GM21825 (cell line): Measurements from ENCODE around the gene SLC35E1.
"Not testable (repeated sequence)": the region's sequence is repeated elsewhere in the genome, so short reads cannot be mapped to it uniquely, and the experiment has no call there.

ENCODE experiments used
- ATAC-seq: cut with Tn5 transposase; IDR thresholded peaks from one replicate; pipeline ENCODE4 v1.9.1; 2021; ENCODE audit warnings: mild to moderate bottlenecking, moderate library complexity; ENCODE audit not compliant: unreplicated experiment

Gene SLC35E1

GRCh38 chr19:16525751-16526481 is 46.3 kb downstream of the SLC35E1 start:
- no peak for ATAC-seq

DNA sequence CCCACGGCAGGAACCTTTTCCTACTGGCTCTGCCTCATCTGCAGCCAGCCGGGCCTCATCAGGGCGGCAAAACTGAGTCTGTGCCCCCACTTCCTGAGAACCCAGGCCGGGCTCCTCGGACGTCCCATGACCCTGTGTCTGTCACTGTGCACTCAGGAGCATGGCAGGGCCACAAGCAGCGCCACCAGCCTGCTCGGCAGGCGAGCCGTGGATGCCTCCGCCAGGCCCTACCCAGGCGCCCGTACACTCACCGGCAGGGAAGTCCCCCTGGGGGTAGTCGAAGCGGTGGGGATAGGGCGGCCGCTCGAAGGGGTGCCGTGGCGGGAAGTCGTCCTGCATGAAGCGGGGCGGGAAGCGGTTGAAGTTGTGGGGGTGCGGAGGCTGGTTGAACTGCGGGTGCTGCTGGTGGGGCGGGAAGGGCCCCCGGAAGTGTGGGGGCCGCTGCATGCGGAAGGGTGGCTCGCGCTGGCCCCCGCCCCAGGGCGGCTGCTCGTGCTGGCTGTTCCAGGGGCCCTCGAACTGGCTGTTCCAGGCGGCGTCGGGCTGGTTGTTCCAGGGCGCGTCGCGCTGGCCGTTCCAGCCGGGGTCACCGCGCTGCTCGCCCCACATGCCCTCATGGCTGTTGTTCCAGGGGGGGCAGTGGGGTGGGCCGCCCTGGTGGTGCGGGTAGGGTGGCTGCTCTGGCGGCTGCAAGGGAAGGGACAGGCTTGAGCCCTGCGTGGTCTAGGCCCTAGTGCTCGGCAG is 47.1 kb downstream of the SLC35E1 start:
- no peak for ATAC-seq

DNA sequence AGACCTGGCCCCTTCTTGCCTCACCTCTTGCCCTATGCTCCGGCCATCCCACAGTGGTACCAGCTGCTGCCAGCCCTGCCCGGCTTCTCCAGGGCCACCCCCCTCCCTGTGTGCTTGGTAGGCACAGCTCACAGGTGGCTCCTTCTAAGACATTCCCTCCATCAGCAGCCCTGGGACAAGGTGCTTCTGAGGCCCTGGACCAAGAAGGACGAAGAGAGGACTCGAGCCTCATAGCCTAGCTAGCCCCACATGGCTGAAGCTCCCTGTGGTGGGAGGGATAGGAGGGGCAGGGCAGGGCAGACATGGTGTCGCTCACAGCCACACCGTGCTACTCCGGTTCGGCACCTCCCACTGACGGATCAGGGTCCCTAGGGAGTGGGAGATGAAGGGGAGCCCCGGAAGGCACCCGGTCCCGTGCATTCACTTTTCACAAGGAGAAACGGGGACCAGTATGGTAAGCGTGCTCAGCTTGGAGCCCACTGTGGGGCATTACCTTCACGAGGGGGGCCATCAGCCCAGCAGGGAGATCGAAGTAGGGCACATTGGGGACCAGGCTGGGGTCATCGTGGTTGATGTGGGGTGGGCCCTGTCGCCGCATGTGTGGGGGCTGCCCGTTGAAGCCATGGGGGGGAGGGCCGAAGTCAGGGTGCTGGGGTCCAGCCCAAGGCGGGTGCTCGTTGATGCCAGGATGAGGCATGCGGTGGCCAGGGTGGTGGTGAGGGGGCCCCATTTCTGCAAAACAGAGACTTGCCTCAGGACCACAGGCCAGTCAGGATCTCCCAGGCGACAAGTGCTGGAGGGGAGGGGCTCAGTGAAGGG is 49.4 kb downstream of the SLC35E1 start:
- ATAC-seq = no peak

DNA sequence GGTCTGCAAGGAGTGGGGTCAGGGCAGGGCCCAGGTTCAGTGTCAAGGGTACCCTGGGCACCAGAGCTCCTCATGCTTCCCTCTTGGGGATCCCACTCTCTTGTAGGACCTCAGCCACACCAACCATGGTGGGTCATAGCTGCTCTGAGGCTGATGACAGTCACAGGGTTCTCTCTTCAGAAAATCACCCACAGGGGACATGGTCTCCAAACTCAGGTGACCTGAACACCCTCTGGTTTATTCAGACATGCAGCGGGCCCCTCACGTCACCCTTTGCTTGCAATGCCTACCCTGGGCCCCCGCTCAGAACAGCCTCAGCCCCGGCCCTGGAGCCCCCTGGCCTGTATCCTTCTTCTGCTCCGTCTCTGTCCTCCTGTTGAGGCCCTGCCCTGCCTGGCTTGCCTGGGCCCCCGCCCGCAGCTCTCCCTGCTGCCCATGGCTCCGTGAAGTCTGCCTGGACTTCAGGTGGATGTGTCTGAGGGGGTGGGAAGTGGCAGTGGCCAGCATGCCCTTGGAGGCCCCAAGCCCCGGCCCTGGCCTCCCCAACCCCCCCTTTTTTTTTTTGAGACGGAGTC is 50.4 kb downstream of the SLC35E1 start:
- no peak for ATAC-seq

DNA sequence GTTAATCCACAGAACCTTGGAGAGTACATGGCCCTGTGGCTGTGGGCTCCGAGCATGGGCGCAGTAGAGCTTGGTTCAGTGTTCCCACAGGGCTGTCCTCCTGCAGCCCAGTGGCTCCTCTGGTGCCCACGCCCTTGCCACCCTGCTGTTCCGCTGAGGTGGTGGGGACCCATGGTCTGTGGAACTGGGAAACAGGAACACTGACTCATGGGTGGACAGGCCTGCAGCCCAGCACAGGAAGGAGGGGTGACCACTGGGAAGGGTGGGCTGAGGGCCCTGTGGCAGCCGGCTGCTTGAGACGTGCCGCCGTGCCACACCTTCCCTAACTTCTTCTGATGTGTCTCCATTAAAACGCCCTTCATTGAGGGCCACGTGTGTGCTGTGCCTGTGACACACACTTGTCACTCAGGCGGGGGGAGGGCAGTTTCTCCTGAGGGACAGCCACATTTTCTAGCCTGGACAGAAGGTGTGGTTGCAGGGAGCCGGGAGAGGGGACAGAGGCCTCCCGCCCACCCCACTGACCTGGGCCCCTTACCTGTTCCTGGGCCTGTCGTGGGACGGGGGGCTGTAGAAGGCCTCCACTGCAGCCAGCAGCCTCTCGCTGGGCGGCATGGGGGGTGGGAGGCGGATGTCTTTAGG is 51.1 kb downstream of the SLC35E1 start:
- ATAC-seq = no peak

DNA sequence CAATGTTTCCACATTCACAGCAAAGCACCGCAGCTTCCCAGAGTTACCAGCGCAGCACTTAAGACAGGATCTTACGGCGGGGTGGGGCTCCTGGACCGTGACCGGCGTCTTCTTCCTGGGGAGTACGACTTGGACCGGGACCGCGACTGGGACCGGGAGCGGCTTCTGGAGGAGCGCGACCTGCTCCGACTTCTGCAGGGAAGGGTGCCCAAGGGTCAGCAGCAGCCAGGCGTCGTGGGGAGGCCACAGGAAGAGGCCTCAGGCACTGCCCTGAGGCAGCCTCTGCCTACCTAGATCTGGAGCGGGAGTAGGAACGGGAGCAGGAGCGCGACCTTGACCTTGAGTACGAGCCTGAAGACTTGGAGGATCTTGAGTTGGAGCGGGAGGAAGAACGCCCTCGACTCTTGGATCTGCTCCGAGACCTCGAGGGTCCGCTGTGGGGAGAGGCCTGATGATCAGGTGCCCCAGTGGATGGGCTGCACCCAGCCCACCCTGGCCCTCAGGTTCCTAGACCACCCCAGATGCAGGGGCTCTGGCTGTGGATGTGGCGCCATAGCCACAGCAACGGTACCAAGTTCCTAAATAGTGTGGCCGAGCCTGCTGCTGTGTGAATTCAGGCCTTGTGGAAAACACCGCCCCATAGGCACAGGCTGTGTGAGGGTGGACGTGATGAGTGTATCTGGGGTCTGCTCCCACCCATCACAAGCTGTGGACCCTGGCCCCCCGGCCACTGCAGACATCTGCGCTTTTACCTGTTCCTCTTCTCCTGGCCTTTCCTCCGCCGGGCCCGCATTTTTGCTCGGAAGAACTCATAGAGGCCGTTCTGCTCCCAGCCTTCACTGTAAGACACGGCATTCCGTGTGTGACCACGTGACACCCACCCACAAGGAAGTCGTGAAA is 51.9 kb downstream of the SLC35E1 start:
- no peak for ATAC-seq

GRCh38 chr19:16519230-16519687 is 53.0 kb downstream of the SLC35E1 start:
- no peak for ATAC-seq

GRCh38 chr19:16518483-16519229 is 53.6 kb downstream of the SLC35E1 start:
- ATAC-seq = no peak

DNA sequence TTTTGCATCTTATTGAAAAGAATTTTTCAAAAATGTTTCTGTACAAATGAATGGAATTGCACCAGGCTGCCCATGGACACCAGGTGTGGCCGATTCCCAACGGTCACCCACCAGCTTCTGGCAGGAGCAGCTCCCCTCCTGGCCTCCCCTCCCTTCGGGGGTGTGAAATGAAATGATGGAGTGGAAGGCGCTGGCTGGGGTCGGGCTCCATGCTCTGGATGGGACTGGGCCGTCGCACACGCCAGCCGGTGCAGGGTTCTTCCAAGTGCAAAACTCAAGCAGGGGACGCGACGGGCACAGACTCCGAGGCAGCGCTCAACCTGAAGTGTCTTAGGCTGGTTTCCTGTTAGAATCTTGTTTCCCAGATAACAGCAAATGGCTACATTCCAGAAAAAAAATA is 54.2 kb downstream of the SLC35E1 start:
- ATAC-seq = no peak

GRCh38 chr19:16516923-16517610 is 55.1 kb downstream of the SLC35E1 start:
- no peak for ATAC-seq

DNA sequence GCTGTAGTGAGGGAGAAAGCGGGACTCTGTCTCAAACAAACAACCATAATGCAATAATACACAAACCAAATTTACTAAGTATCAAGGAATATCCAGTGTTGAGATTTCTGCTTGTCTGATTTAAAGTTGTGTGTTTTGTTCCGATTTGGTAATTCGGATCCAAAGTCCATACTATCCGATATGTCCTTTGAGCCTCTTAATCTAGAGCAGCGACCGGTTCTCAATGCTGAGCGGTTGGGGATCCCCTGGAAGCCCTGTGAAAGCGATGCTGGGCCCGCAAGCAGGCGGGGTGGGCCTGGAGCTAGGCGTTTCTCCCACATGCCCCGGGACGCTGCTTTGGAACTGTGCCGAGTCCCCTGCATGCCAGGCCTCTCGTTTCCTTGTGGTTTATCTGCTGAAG is 55.8 kb downstream of the SLC35E1 start:
- no peak for ATAC-seq

GRCh38 chr19:16514383-16515019 is 57.7 kb downstream of the SLC35E1 start:
- no peak for ATAC-seq

GRCh38 chr19:16512611-16513010 is 59.6 kb downstream of the SLC35E1 start:
- ATAC-seq = not testable (repeated sequence)

- ATAC-seq = no peak
Observed at GRCh38 chr19:16509141-16510061, 62.8 kb downstream of the SLC35E1 start.

DNA sequence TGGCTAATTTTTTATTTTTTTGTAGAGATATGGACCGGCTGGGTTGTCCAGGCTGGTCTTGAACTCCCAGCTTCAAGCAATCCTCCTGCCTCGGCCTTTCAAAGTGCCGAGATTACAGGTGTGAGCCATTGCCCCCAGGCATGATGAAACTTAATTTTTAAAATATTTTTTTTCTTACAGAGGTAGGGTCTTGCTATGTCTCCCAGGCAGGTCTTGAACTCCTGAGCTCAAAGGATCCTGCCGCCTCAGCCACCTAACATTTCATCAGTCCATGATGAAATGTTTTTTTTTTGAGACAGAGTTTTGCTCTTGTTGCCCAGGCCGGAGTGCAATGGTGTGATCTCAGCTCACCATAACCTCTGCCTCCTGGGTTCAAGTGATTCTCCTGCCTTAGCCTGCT is 63.7 kb downstream of the SLC35E1 start:
- ATAC-seq = no peak

DNA sequence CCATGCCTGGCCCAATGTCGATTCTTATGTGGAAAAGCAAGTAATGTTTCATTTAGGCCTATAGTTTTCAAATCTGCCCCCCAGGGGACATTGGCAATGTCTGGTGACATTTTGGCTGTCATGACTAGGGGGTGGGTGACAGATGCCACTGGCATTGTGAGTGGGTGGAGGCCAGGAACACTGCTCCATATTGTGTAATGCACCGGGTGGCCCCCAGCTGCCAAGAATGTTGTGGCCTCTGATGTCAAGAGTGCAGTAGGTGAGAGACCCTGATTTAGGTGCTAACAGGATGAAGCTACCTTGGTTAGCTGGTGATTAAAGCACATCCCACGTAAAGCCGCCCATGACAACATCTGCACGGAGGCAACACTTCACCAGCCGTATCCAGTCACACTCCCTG is 65.3 kb downstream of the SLC35E1 start:
- no peak for ATAC-seq

DNA sequence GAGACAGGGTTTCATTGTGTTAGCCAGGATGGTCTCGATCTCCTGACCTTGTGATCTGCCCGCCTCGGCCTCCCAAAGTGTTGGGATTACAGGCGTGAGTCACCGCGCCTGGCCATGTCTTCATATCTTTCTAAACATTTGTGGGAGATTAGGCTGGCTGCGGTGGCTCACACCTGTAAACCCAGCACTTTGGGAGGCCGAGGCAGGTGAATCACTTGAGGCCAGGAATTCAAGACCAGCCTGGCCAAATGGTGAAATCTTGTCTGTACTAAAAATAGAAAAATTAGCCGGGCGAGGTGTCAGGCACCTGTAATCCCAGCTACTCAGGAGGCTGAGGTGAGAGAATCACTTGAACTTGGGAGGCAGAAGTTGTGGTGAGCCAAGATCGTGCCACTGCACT is 66.1 kb downstream of the SLC35E1 start:
- ATAC-seq = not testable (repeated sequence)
